Esophagus squamous epithelium (tissue), 4 donors: ENCODE measurements around the gene TSPAN33.

Experiments used
- POLR2A ChIP-seq, 4 donors: fragments of 450-650 bp; IDR thresholded peaks; one replicate each; pipeline ENCODE4 v1.6.1; 2017; ENCODE audit warnings: antibody characterized with exemption in 4 of 4, mild to moderate bottlenecking in 4 of 4, moderate library complexity in 3 of 4
- TF ChIP-seq, protein P1 (sequence below), 6 experiments: fragments of 450-650 bp in 4 of 6; fragments of 200-600 bp in 2 of 6; sonication (generic) in 2 of 6; IDR thresholded peaks; one replicate each; pipeline ENCODE4 v1.5.1; 2016 to 2019; ENCODE audit warnings: antibody characterized with exemption in 6 of 6, mild to moderate bottlenecking in 4 of 6, moderate library complexity in 4 of 6

DNA sequence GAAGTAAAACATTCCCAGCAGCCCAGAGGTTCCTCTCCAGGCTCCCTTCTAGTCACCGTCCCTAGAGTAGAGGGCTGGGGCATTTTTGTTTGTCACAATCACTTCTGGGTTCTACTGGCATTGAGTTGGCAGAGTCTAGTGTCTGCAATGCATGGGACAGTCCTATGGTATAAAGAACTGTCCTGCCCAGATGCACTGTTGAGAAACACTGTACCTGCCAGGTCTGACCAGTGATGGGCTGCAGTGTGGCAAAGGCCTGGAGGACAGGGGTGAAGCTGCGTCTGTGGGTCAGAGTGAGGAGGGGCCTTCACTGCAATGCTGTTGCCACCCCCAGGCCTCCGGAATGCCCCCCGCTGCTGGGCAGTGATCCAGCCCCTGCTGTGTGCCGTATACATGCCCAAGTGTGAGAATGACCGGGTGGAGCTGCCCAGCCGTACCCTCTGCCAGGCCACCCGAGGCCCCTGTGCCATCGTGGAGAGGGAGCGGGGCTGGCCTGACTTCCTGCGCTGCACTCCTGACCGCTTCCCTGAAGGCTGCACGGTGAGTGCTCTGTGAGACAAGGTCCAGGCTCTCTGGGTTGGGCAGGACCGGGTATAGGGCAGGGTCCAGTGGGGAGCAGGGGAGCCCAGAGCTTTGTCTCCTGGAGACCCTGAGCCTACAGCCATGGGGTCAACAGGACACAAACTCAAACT is 58.7 kb downstream of the TSPAN33 start:
- TF ChIP-seq, protein P1, sequence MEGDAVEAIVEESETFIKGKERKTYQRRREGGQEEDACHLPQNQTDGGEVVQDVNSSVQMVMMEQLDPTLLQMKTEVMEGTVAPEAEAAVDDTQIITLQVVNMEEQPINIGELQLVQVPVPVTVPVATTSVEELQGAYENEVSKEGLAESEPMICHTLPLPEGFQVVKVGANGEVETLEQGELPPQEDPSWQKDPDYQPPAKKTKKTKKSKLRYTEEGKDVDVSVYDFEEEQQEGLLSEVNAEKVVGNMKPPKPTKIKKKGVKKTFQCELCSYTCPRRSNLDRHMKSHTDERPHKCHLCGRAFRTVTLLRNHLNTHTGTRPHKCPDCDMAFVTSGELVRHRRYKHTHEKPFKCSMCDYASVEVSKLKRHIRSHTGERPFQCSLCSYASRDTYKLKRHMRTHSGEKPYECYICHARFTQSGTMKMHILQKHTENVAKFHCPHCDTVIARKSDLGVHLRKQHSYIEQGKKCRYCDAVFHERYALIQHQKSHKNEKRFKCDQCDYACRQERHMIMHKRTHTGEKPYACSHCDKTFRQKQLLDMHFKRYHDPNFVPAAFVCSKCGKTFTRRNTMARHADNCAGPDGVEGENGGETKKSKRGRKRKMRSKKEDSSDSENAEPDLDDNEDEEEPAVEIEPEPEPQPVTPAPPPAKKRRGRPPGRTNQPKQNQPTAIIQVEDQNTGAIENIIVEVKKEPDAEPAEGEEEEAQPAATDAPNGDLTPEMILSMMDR (IDR thresholded peaks at IDR 0.05): no peak
- TF ChIP-seq POLR2A (IDR thresholded peaks at IDR 0.05): no peak
